Myocyte (in vitro differentiated cells): ENCODE measurements around the gene SLC34A1. TPM values are rescaled to one million over a fixed set of nuclear protein-coding genes. Genes with fewer than 3 reads are reported as not detected.
"Not testable (repeated sequence)": the region's sequence is repeated elsewhere in the genome, so short reads cannot be mapped to it uniquely, and the experiment has no call there.

Experiments used
- DNase-seq: peaks from one replicate; pipeline ENCODE4 v3.0.0-alpha.2; 2012; ENCODE audit warnings: low read depth
- total RNA-seq: library from RNA; depleted of rRNA; stranded (reverse); fragments of >200 nt; gene quantifications from 2 replicates; pipeline ENCODE4 v1.2.3, GENCODE V29; 2014

SLC34A1 gene
- total RNA-seq, 1 donor from 2014 or later, result not detected

- DNase-seq, result no peak
These were observed 21.6 kb downstream of the SLC34A1 start for GRCh38 chr5:177405805-177406204.

DNA sequence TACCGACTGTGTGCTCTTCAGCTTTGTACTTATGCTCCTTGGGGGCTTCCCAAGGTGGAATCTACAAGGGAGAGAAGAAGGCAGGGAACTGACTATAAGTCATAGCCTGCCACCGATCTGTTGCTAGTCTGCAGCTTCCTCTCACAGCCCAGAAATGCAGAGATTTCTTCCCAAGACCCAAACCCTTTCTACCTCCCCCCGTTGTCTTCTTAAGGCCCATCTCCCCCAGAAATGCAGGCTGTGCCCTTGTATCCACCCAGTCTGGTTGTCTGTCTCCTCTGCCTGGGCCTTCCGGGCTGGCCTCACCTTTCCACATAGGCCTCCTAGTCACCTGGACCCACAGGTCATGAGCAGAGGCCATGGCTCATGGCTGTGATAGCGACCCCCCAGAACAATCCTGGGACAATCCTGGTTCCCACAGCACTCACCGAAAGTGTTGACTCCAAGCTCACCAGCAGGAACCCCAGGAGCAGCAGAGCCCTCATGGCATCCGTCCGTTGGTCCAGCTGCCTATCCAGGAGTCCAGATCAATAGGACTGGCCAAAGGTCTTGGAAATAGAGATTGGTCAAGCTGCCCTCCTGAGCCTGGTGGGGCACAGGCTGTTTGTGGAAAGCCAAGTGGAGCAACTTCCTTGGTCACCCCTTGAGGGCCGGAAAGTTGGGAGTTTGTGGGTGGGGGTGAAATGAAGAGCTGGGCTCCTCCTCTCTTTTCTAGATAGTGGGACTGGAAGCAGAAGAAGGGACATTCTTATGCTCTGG is 25.0 kb downstream of the SLC34A1 start, which contains the start of gene F12:
F12 (minus strand) TSS at position 522 of the 759 bp plus-strand sequence; CDS start at position 485, 37 bp downstream.
- DNase-seq, result no peak

DNA sequence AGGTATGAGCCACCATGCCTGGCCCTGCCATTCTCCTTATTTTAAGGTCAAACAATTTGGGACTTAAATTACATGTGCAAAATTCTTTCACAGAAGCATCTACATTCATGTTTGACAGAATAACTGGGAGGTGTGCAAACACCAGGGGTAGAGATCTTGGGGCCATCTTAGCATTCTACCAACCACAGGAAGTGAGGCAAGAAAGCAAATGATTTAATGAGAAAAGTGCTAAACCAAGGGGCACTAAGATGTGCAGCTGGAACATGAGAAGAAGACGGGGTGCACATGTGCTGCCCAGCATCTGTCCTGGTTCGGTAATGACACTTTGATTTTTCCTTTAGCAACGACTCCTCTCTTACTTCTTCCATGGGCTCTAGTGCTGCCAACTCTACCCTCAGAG is 26.3 kb downstream of the SLC34A1 start:
- DNase-seq, result no peak

- DNase-seq, result no peak
These were observed 28.5 kb downstream of the SLC34A1 start for GRCh38 chr5:177412603-177413233.

- DNase-seq, result no peak
These were observed 30.2 kb downstream of the SLC34A1 start for GRCh38 chr5:177414481-177414880.

DNA sequence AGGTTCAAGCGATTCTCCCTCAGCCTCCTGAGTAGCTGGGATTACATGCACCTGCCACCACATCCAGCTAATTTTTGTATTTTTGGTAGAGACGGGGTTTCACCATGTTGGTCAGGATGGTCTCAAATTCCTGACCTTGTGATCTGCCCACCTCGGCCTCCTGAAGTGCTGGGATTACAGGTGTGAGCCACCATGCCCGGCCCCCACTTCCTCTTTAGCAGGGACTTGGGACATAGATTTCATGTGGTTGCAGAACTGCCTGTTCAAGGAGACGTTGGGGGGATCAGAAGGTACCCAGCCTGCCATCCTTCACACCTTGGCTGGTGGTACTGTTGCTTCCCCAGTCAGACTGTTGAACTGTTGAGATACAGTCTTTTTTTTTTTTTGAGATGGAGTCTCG is 32.8 kb downstream of the SLC34A1 start:
- not testable (repeated sequence) for DNase-seq

DNA sequence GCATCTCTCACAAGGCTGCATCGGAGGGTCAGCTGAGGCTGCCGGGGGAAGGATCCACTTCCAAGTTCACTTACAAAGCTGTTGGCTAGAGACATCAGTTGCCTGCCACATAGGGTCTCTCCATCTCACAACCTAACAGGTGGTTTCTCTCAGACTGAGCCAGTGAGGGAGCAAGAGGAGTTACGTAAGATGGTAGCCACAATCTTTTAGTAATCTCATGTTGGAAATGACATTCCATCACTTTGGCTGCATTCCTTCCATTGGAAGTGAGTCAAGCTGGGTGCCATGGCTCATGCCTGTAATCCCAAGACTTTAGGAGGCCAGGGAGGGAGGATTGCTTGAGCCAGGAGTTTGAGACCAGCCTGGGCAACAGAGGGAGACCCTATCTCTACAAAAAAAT is 34.8 kb downstream of the SLC34A1 start:
- peak; percentile 41 for DNase-seq

GRCh38 chr5:177420472-177420871 is 36.2 kb downstream of the SLC34A1 start:
- not testable (repeated sequence) for DNase-seq

DNA sequence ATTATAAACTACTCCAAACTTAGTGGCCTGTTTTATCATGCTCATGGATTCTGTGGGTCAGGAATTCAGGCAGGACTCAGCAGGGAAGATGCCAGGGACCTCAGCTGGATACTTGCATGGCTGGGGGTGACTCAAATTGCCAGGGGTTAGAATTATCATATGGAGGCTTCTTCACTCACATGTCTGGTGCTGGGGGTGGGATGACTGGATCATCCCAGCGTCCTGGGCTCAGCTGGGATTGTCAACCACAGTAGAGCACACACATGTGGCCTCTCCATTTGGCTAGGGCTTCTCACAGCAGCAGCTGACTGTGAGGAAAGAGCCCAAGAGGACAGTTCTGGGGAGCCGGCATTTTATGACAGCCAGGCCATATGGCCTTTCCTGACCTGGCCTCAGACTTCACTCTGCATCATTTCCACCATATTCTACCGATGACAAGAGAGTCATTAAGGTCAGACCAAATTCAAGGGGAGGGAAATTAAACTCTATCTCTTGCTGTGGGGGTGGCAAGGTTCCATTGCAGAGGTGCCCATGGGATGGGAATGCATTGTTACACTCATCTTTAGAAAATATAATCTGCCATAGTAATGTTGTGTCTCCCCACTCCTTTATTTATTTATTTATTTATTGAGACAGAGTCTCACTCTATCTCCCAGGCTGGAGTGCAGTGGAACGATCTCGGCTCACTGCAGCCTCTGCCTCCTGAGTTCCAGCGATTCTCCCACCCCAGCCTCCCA is 37.0 kb downstream of the SLC34A1 start:
- DNase-seq, result peak; percentile 83

DNA sequence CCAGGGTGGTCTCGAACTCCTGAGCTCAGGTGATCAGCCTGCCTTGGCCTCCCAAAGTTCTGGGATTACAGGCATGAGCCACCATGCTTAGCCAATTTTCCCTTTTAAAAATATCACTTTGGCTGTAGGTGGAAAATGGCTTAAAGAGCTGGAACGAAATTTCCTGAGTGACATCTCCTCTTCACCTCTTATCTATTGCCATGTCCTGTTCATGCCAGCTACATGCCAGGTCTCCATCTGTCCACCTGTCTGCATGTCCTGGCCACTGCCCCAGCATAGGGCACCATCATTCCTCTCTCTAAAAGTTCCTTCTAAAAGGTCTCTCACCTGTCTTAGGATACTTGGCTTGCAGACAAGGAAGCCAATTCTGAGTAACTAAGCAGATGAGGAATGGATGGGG is 39.4 kb downstream of the SLC34A1 start:
- DNase-seq, result no peak

DNA sequence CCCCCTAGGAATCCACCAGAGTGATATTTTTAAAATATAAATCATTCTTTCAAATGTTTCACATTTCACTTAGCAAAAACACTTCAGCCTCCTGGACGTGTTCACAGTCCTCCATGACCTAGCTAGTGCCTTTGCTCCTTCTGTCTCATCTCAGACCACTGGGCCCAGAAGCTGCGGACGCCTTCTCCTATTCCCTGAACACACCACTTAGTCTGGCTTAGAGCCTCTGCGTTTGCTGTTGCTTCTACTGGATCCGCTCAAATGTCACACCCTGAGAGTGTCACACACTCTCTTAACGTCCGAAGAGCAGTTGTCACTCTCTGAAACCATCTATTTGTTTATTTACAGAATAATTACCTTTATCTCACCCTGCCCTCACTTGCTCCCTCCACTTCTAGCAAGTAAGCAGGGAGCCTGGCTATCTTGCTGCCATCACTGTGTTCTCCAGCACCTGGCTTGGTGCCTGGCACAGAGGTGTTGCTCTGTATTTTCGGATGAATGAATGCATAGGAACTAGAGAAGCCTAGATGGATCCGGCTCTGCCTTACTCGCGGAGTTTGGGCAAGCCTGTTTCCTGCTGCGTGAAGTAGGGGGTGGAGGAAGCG is 41.1 kb downstream of the SLC34A1 start:
- no peak for DNase-seq

GRCh38 chr5:177425801-177426565 is 41.7 kb downstream of the SLC34A1 start:
- peak; percentile 100 for DNase-seq

DNA sequence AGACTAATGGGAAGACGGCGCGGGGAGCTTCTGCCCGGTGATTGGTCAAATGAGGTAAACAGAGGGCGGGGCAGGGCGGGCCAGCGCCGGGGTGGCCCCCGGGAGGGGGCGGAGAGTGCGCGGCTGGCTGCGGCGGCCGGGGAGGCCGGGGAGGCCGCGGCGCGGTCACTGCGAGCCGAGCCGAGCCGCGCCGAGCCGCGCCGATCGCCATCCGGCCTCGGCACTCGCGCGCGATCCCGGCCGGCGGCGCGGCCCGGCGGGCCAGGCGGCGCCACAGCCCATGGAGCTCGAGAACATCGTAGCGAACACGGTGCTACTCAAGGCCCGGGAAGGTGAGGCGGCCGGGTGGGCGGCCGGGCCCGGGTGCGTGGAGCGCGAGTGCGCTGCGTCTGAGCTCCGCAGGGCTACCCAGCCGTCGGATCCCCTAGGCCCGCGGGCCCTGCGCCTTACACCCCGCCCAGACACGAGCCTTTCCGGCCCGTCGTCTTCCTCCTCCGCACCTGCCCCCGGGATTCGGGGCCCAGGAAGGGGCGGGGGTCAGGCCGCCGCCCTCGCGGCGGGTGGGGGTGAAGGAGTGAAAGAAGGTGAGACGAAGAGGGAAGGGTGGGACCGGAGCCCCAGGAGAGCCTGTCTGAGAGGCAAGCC is 42.5 kb downstream of the SLC34A1 start, which contains the start of gene GRK6:
GRK6 (plus strand) TSS at position 111 of the 645 bp plus-strand sequence; CDS start at position 281, 170 bp downstream.
- DNase-seq, result peak; percentile 31

- DNase-seq, result no peak
These were observed 43.1 kb downstream of the SLC34A1 start for GRCh38 chr5:177427211-177427822.

GRCh38 chr5:177427919-177428573 is 43.8 kb downstream of the SLC34A1 start:
- no peak for DNase-seq

- no peak for DNase-seq
These were observed 44.5 kb downstream of the SLC34A1 start for GRCh38 chr5:177428574-177429217.

GRCh38 chr5:177429248-177430040 is 45.2 kb downstream of the SLC34A1 start:
- DNase-seq, result no peak
